ENCODE results near the gene ARHGEF1.
"Not testable (repeated sequence)": the region's sequence is repeated elsewhere in the genome, so short reads cannot be mapped to it uniquely, and the experiment has no call there.

The ARHGEF1 gene

GRCh38 chr19:41861846-41862245, 21.1 kb upstream of the ARHGEF1 start:
- H3K4me3 ChIP-seq (ENCODE audit: low read depth, low read length) = peak overlapping the region; percentile 99
- no peak for DNase-seq (ENCODE audit: low read depth)

- peak overlapping the region; percentile 99 for H3K4me3 ChIP-seq (ENCODE audit: low read depth, low read length)
- no peak for DNase-seq (ENCODE audit: low read depth)
Observed at GRCh38 chr19:41862445-41862986, 20.5 kb upstream of the ARHGEF1 start.

DNA sequence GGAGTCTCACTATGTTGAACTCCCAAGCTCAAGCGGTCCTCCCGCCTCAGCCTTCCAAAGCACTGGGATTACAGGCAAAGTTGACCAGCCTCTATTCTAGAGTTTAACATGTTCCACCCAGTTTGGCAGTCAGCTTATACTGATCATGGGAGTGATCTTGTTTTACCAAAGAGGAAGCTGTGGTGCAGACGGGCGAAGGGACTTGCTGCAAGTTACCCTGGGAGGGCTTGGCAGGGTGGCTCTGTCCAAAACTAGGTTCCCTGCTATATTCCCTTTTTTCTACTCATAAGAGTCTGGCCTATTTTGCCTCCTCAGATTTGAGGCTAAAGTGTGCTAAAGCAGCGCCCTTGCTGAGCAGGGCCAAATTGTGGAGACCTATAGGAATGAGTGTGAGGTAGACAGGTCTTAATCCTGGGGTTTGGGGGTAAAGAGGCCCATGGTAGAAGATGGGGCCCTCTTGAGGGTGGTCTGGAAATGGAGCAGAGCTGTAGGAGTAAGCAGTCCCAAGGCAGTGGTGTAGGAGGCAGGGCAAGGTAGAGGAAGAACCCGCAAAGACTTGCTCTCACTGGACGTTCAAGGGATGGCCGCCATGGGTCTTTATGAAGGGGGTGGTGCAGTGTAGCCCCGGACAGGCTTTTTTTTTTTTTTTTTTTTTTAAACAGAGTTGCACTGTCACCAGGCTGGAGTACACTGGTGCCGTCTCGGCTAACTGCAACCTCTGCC, 19.6 kb upstream of the ARHGEF1 start:
- no peak overlapping the region for H3K4me3 ChIP-seq (ENCODE audit: low read depth, low read length)
- DNase-seq (ENCODE audit: low read depth) = no peak

- DNase-seq (ENCODE audit: low read depth) = no peak
- no peak overlapping the region for H3K4me3 ChIP-seq (ENCODE audit: low read depth, low read length)
Observed at GRCh38 chr19:41864374-41864773, 18.6 kb upstream of the ARHGEF1 start.

DNA sequence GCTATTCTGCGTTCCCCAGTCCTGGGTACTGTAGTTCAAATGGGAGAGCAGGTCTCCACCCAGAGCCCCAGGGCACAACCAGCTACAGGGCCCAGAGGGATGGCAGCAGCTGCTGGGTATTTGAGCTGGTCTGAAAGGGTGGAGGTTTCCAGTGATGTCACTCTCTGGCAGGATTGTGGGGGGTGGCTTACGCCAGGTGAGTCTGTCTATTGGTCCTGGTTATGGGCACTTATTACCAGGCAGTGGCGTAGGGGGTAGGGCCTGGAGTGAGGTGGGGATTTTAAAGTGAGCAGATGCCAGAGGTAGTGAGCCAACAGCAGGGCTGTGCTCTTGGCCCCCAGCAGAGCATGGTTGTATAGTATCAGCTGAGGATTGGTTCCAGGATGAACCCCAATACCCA, 16.7 kb upstream of the ARHGEF1 start:
- H3K4me3 ChIP-seq (ENCODE audit: low read depth, low read length) = no peak overlapping the region
- DNase-seq (ENCODE audit: low read depth) = no peak

DNA sequence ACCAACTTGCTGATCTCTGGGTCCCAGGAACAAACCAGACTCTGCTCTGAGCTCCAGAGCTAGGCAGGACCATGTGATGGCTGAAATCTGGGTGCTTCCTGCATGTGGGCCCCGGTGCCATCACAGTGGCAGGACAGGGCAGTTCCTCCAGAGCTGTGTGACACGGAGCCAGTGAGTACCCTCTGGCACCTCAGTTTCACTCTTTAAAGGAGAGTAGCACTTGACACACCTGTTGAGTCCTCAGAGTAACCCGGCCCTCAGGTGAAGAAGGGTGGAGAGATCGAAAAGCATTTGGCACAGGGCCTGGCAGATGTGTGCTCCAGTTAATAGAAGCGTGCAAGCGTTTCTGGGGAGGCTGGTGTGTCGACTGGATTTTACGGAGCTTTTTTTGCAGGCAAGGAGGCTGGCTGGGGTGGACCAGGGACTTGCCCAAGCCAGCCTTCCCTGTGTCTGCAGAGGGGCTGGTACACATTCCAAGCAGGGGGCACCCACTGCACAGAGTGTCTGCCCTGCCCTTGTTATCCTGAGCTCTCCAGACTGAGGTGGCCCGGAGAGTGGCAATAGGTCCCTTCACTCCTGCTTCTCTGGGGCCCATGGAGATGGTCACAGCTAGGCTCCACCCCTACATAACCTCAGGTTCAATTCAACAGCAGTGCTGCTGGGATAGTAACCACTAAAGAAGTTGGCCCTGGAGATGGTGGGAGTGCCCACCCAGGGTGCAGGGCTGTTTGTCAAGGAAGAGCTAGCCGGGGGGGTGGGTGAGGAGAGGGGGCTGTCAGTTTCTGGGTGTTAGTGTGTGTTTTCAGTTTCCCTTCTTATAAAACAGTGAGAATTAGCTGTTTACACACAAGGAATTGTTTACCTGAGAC, 14.6 kb upstream of the ARHGEF1 start:
- DNase-seq (ENCODE audit: low read depth) = no peak

GRCh38 chr19:41868989-41869300, 14.0 kb upstream of the ARHGEF1 start:
- H3K4me3 ChIP-seq (ENCODE audit: low read depth, low read length) = no peak overlapping the region
- no peak for DNase-seq (ENCODE audit: low read depth)

More for the DNA sequence above, 14.6 kb upstream of the ARHGEF1 start:
- no peak overlapping the region for H3K4me3 ChIP-seq (ENCODE audit: low read depth, low read length)

DNA sequence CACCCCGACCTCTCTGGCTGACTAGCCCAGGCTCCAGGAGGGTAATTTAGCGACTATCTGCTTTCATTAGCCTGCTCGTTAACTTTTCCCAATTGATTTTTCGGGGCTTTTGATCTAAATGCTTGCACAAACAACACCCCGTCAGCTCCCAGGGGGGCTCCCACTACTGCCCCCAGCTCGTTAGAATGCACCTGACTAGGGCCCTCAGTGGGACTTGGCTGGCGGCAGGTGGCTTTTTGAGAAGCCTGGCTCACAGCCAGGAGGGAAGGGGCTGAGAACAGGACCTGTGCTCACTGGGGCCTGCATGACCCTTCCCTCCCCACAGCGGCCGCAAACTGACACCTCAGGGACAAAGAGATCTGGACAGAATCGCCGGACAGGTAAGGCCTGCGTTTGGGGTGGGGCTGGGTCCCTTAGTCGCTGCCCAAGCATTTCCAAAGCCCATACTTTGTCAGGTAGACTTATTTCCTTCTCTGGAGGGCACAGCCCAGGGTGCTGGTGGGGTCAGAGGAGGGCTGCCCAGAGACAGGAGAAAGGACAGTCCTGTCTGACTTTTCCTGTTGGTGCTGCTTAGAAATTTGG, 13.5 kb upstream of the ARHGEF1 start:
- DNase-seq (ENCODE audit: low read depth) = no peak
- H3K4me3 ChIP-seq (ENCODE audit: low read depth, low read length) = no peak overlapping the region

DNA sequence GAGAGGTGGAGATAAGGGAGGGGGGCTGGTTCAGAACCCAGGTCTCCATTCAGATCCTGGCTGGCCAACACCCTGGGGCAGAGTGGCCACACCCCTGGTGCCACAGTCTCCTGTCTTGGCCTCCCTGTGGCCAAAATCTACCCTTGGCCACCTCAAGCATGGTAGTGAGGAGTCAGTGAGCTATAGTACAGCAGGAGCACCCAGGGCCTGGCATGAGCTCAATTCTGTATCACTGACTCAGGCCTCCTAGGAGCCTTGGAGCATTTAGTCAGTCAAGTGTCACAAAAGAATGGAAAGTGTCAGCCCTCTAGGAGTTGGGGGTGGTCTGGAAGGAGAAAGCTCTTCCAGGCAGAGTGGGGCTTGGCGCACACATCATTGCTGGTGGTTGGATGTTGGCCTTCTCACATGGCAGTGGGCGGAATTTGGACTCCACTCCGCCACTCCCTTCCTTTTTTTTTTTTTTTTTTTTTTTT, 12.5 kb upstream of the ARHGEF1 start:
- no peak overlapping the region for H3K4me3 ChIP-seq (ENCODE audit: low read depth, low read length)
- no peak for DNase-seq (ENCODE audit: low read depth)

DNA sequence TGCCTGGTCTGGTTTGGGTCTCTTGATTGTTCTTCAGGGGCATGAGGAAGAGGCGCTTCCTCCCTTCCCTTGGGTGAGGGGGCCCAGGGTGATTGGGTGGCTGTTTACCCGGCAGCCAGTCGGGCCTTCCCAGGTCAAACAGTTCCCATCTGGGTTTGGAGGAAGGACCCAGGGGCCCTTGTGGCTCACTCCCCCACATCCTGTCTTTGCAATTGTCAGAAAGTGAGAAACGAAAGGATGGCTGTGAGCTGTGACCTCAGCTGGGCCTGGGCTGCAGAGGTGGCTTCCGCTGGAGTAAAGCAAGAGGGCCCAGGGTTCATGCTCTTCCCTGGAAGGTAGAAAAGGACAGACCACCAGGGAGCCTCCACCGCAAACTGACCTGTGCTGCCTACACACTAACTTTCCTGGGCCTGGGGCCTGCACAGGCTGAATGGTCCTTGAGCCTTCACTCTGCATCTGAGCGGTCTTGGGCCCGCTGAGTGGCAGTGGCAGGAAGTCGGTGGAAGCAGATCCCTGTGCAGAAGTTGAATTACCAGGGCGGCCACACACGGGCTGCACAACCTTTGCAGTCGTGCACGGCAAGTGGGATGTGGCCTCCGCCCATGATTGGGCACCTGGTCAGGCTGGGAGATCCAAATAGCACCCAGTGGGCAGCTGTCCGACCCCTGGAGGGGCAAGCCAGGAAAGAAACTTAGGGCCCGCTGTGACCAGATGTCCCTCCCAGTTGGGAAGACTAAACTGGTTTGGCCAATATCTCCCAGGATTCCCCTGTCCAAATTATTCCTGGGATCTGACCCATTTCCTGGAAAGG, 11.2 kb upstream of the ARHGEF1 start:
- no peak overlapping the region for H3K4me3 ChIP-seq (ENCODE audit: low read depth, low read length)
- no peak for DNase-seq (ENCODE audit: low read depth)

DNA sequence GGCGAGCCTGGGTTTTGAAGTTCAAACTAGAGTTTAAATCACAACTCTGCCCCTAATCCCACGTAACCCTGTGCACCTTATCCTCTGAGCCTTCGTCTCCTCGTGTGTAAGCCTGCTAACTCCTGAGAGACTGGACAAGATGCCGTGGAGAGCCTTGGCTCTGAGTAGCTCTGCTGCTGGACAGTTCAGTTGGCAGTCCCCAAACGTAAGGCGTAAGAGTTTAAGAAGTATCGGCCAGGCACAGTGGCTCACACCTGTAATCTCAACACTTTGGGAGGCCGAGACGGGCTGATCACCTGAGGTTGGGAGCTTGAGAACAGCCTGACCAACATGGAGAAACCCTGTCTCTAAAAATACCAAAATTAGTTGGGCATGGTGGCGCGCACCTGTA, 10.6 kb upstream of the ARHGEF1 start:
- H3K4me3 ChIP-seq (ENCODE audit: low read depth, low read length) = no peak overlapping the region
- no peak for DNase-seq (ENCODE audit: low read depth)

- no peak for DNase-seq (ENCODE audit: low read depth)
- no peak overlapping the region for H3K4me3 ChIP-seq (ENCODE audit: low read depth, low read length)
Observed at GRCh38 chr19:41872775-41873647, 10.0 kb upstream of the ARHGEF1 start.

DNA sequence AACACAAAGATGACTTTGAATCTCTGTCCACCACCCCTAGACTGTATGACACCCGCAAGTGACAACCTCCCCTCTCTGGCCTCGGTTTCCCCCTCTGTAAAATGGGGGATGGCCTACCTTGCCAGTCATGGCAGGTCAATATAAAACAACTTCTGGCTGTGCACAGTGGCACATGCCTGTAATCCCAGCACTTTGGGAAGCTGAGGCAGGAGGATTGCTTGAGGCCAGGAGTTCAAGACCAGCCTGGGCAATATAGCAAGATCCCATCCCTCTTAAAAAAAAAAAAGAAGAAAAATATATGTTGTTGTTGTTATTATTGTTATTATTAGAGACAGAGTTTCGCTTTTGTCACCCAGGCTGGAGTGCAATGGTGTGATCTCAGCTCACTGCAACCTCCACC, 7.0 kb upstream of the ARHGEF1 start:
- DNase-seq (ENCODE audit: low read depth); H3K4me3 ChIP-seq (ENCODE audit: low read depth, low read length): not testable (repeated sequence)

DNA sequence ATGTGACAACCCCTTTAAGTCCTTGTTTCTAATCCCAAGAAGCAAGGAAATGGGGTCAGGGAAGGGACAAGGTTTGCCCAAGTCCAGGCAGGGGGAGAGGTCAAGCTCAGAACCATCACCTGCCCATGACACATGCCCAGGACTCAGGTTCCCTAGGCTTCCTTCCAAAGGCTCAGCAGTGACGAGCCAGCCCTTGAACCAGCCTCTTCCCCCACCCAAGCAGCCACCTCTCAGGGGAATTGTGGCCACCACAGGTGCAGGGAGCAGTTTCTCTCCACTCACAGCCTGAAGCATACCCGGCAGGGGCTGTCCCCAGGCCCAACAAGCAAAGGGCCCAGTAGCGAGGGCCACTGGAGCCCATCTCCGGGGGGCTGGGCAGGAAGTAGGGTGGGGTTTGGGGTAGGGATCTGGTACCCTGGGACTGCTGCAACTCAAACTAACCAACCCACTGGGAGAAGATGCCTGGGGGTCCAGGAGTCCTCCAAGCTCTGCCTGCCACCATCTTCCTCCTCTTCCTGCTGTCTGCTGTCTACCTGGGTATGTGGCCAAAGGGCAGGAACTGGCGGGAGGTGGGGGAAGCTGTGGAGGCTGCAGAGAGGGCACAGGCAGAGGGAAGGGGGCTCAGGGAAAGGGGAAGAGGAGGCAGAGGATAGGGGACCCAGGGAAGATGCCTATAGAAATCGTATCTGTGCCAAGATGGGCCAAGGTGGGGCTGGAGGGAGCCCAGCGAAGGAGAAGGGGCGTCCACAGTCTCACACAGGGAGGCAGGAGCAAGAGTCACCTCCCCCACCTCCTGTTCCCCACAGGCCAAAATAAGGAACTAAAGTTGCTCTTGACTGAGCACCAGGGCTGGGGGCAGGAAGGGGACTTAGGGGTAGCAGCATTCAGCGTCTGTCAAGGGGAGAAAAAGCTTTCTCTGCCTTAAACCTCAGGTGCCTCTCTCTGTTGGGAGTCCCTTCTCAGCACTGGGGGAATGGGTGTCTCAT, 5.8 kb upstream of the ARHGEF1 start, which contains the start of gene CD79A:
TSS of gene CD79A (plus strand) at position 433 of the 986 bp plus-strand sequence. CDS start at position 459, 26 bp downstream.
- no peak for DNase-seq (ENCODE audit: low read depth)

GRCh38 chr19:41877916-41878905, 4.8 kb upstream of the ARHGEF1 start:
- H3K4me3 ChIP-seq (ENCODE audit: low read depth, low read length) = no peak overlapping the region
- DNase-seq (ENCODE audit: low read depth) = no peak

More for the DNA sequence above, 5.8 kb upstream of the ARHGEF1 start, which contains the start of gene CD79A:
- H3K4me3 ChIP-seq (ENCODE audit: low read depth, low read length) = no peak within 1 kb of the TSS

- DNase-seq (ENCODE audit: low read depth) = no peak
- no peak overlapping the region for H3K4me3 ChIP-seq (ENCODE audit: low read depth, low read length)
Observed at GRCh38 chr19:41879080-41879479, 3.9 kb upstream of the ARHGEF1 start.

Data from skeletal muscle cell (primary cell).